ENCODE data around the gene PIKFYVE.

DNA sequence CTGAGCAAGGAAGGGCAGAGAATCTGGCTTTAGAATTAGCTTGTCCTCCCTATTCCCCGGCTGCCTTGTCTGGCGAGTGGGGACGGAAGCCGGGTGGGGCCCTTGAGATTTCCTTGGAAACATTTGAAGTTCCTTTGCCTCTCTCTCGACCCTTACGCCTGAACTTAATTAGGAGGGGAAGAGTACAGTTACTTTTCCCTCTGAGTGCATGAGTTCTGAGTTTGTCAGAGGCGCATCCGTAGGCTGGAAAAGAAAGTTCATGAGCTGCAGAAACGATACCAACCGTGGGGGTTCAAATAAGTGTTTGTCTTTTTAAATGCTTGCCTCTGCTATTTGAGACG, 468 bp downstream of the PIKFYVE start:
- TF ChIP-seq, protein P1, sequence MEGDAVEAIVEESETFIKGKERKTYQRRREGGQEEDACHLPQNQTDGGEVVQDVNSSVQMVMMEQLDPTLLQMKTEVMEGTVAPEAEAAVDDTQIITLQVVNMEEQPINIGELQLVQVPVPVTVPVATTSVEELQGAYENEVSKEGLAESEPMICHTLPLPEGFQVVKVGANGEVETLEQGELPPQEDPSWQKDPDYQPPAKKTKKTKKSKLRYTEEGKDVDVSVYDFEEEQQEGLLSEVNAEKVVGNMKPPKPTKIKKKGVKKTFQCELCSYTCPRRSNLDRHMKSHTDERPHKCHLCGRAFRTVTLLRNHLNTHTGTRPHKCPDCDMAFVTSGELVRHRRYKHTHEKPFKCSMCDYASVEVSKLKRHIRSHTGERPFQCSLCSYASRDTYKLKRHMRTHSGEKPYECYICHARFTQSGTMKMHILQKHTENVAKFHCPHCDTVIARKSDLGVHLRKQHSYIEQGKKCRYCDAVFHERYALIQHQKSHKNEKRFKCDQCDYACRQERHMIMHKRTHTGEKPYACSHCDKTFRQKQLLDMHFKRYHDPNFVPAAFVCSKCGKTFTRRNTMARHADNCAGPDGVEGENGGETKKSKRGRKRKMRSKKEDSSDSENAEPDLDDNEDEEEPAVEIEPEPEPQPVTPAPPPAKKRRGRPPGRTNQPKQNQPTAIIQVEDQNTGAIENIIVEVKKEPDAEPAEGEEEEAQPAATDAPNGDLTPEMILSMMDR (IDR thresholded peaks at IDR 0.05), result no peak
- TF ChIP-seq EZH2 (IDR thresholded peaks at IDR 0.05; ENCODE audit: borderline replicate concordance, insufficient read depth, low read depth, low read length, poor library complexity, severe bottlenecking), result no peak
